HG03378 (cell line): ENCODE results near the gene HOXB2.
A peak's percentile ranks its signal among the peaks of the same experiment; 100 is the strongest.

Experiments used
- ATAC-seq: cut with Tn5 transposase; IDR thresholded peaks from one replicate; pipeline ENCODE4 v1.9.1; 2021; ENCODE audit warnings: mild to moderate bottlenecking, moderate library complexity; ENCODE audit not compliant: unreplicated experiment

The HOXB2 gene

GRCh38 chr17:48579471-48579759 is 34.5 kb upstream of the HOXB2 start:
- ATAC-seq: no peak

- peak; percentile 20 for ATAC-seq
Observed at GRCh38 chr17:48578616-48579470, 33.9 kb upstream of the HOXB2 start.

GRCh38 chr17:48577946-48578615 is 33.2 kb upstream of the HOXB2 start, which contains the start of gene HOXB4:
TSS of gene HOXB4 (minus strand) at chr17:48578350. CDS start at chr17:48578319, 31 bp downstream.
- ATAC-seq: peak; percentile 54

GRCh38 chr17:48577330-48577945 is 32.5 kb upstream of the HOXB2 start:
- no peak for ATAC-seq

- no peak for ATAC-seq
Observed at GRCh38 chr17:48576479-48577309, 31.8 kb upstream of the HOXB2 start.

- no peak for ATAC-seq
Observed at GRCh38 chr17:48575673-48576478, 31.0 kb upstream of the HOXB2 start.

GRCh38 chr17:48575066-48575582 is 30.2 kb upstream of the HOXB2 start:
- no peak for ATAC-seq

GRCh38 chr17:48574505-48575065 is 29.7 kb upstream of the HOXB2 start:
- no peak for ATAC-seq

GRCh38 chr17:48571826-48572417 is 27.0 kb upstream of the HOXB2 start:
- ATAC-seq: no peak

- ATAC-seq: no peak
Observed at GRCh38 chr17:48571024-48571818, 26.3 kb upstream of the HOXB2 start.

GRCh38 chr17:48570325-48571023 is 25.6 kb upstream of the HOXB2 start:
- ATAC-seq: no peak

GRCh38 chr17:48569674-48570324 is 24.9 kb upstream of the HOXB2 start:
- ATAC-seq: no peak

- no peak for ATAC-seq
Observed at GRCh38 chr17:48569240-48569582, 24.3 kb upstream of the HOXB2 start.

GRCh38 chr17:48568499-48569239 is 23.8 kb upstream of the HOXB2 start:
- ATAC-seq: no peak

GRCh38 chr17:48567646-48568354 is 22.9 kb upstream of the HOXB2 start:
- no peak for ATAC-seq

- ATAC-seq: no peak
Observed at GRCh38 chr17:48567209-48567608, 22.3 kb upstream of the HOXB2 start.
